ENCODE measurements around the gene PCSK2.

Gene PCSK2

GRCh38 chr20:17470973-17471372, 244.1 kb downstream of the PCSK2 start:
- no peak for TF ChIP-seq CTCF (IDR thresholded peaks at IDR 0.05; ENCODE audit: low read depth, low read length, missing control alignments)
- DNase-seq (ENCODE audit: extremely low read depth, low read depth): no peak
- no peak overlapping the region for H3K4me3 ChIP-seq (replicated peaks; ENCODE audit: low read depth, low read length)

GRCh38 chr20:17471606-17472187, 244.9 kb downstream of the PCSK2 start:
- H3K4me3 ChIP-seq (replicated peaks; ENCODE audit: low read depth, low read length): no peak overlapping the region
- no peak for DNase-seq (ENCODE audit: extremely low read depth, low read depth)
- TF ChIP-seq CTCF (IDR thresholded peaks at IDR 0.05; ENCODE audit: low read depth, low read length, missing control alignments): no peak

GRCh38 chr20:17473659-17474058, 246.8 kb downstream of the PCSK2 start:
- TF ChIP-seq CTCF (IDR thresholded peaks at IDR 0.05; ENCODE audit: low read depth, low read length, missing control alignments): no peak
- no peak overlapping the region for H3K4me3 ChIP-seq (replicated peaks; ENCODE audit: low read depth, low read length)
- no peak for DNase-seq (ENCODE audit: extremely low read depth, low read depth)

- TF ChIP-seq CTCF (IDR thresholded peaks at IDR 0.05; ENCODE audit: low read depth, low read length, missing control alignments): no peak
- DNase-seq (ENCODE audit: extremely low read depth, low read depth): no peak
- H3K4me3 ChIP-seq (replicated peaks; ENCODE audit: low read depth, low read length): no peak overlapping the region
Observed at GRCh38 chr20:17479063-17479657, 252.3 kb downstream of the PCSK2 start.

- TF ChIP-seq CTCF (IDR thresholded peaks at IDR 0.05; ENCODE audit: low read depth, low read length, missing control alignments): no peak
- H3K4me3 ChIP-seq (replicated peaks; ENCODE audit: low read depth, low read length): no peak overlapping the region
- DNase-seq (ENCODE audit: extremely low read depth, low read depth): no peak
Observed at GRCh38 chr20:17480696-17481095, 253.9 kb downstream of the PCSK2 start.

GRCh38 chr20:17481661-17482060, 254.8 kb downstream of the PCSK2 start:
- no peak for DNase-seq (ENCODE audit: extremely low read depth, low read depth)
- TF ChIP-seq CTCF (IDR thresholded peaks at IDR 0.05; ENCODE audit: low read depth, low read length, missing control alignments): no peak
- no peak overlapping the region for H3K4me3 ChIP-seq (replicated peaks; ENCODE audit: low read depth, low read length)

- TF ChIP-seq CTCF (IDR thresholded peaks at IDR 0.05; ENCODE audit: low read depth, low read length, missing control alignments): no peak
- no peak overlapping the region for H3K4me3 ChIP-seq (replicated peaks; ENCODE audit: low read depth, low read length)
- no peak for DNase-seq (ENCODE audit: extremely low read depth, low read depth)
Observed at GRCh38 chr20:17482536-17482935, 255.7 kb downstream of the PCSK2 start.

Measured in HFF-Myc (cell line).